SU-DHL-6 (cell line): ENCODE data around the gene HDAC7.

Source experiments
- EZH2phosphoT487 ChIP-seq: fragments of 200-600 bp; sonication (generic), shearing (Covaris generic); conservative IDR thresholded peaks from 2 replicates; pipeline ENCODE4 v1.6.1; 2018; ENCODE audit warnings: mild to moderate bottlenecking, antibody characterized with exemption, low read length, moderate library complexity, mixed read lengths
- TF ChIP-seq, protein P1 (sequence below): fragments of 200-600 bp; sonication (generic); IDR thresholded peaks from one replicate; pipeline ENCODE4 v1.5.1; 2017; ENCODE audit warnings: antibody characterized with exemption, mild to moderate bottlenecking, low read length, moderate library complexity; ENCODE audit not compliant: insufficient read depth, poor library complexity, severe bottlenecking

DNA sequence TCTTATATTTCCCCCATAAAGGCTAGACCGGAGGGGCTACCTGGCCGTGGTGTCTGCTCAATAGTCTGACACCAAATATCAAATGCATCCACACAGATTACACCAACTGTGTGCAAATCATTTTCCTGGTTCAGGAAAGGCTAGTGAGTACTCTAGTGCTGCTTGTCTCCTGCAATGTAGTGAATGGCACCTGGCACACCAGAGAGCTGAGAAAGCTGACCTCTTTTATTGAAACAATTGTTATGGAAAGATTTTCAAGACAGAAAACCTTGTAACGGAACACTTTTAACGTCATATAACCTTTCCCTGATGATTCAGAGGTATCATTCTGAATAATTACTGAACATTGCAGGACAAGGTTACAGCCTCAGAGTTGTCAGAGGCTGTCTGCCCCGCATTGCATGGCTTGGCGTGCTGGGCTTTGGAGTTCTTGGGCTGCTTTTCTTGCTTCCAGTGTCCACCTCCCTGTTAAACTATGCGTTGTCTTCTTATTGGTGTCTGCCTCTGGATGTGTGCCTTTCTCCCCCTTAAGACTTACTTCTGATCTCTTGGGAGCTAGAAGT, 40.7 kb upstream of the HDAC7 start:
- TF ChIP-seq, protein P1, sequence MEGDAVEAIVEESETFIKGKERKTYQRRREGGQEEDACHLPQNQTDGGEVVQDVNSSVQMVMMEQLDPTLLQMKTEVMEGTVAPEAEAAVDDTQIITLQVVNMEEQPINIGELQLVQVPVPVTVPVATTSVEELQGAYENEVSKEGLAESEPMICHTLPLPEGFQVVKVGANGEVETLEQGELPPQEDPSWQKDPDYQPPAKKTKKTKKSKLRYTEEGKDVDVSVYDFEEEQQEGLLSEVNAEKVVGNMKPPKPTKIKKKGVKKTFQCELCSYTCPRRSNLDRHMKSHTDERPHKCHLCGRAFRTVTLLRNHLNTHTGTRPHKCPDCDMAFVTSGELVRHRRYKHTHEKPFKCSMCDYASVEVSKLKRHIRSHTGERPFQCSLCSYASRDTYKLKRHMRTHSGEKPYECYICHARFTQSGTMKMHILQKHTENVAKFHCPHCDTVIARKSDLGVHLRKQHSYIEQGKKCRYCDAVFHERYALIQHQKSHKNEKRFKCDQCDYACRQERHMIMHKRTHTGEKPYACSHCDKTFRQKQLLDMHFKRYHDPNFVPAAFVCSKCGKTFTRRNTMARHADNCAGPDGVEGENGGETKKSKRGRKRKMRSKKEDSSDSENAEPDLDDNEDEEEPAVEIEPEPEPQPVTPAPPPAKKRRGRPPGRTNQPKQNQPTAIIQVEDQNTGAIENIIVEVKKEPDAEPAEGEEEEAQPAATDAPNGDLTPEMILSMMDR: no peak
- no peak for TF ChIP-seq EZH2phosphoT487
